Astrocyte (in vitro differentiated cells and primary cell): ENCODE results near the gene TENM4. TPM values are rescaled to one million over a fixed set of nuclear protein-coding genes. Genes with fewer than 3 reads are reported as not detected.

Experiments used
- DNase-seq: peaks from one replicate; pipeline ENCODE4 v3.0.0-alpha.2; 2010; ENCODE audit warnings: low read depth
- FAIRE-seq: peaks from 2 replicates; lab custom pipeline; 2011; peaks lifted over from hg19 to GRCh38; lab: Jason Lieb, UNC
- H2AFZ ChIP-seq: 2 replicates; pipeline ENCODE4 v1.6.0; 2012; ENCODE audit warnings: low read depth, low read length, inconsistent platforms
- H3K27ac ChIP-seq: 2 replicates; pipeline ENCODE4 v1.5.1; 2011; ENCODE audit warnings: low read depth, low read length, inconsistent platforms
- H3K27me3 ChIP-seq: 2 replicates; pipeline ENCODE4 v1.6.0; 2011; ENCODE audit warnings: low read length, inconsistent platforms; ENCODE audit not compliant: insufficient read depth
- H3K36me3 ChIP-seq: 2 replicates; pipeline ENCODE4 v1.5.1; 2011; ENCODE audit warnings: low read length, inconsistent platforms; ENCODE audit not compliant: insufficient read depth
- H3K4me1 ChIP-seq: 2 replicates; pipeline ENCODE4 v1.5.1; 2011; ENCODE audit warnings: low read length, inconsistent platforms; ENCODE audit not compliant: insufficient read depth
- H3K4me2 ChIP-seq: 2 replicates; pipeline ENCODE4 v1.6.0; 2012; ENCODE audit warnings: low read length, inconsistent platforms
- H3K4me3 ChIP-seq: 2 replicates; pipeline ENCODE4 v1.5.1; 2011; ENCODE audit warnings: low read depth, mild to moderate bottlenecking, low read length, inconsistent platforms; ENCODE audit not compliant: insufficient read depth
- H3K79me2 ChIP-seq: 2 replicates; pipeline ENCODE4 v1.6.0; 2012; ENCODE audit warnings: mild to moderate bottlenecking, low read length, inconsistent platforms; ENCODE audit not compliant: insufficient read depth
- H3K9ac ChIP-seq: 2 replicates; pipeline ENCODE4 v1.6.0; 2012; ENCODE audit warnings: mild to moderate bottlenecking, low read length, inconsistent platforms
- H3K9me3 ChIP-seq: 2 replicates; pipeline ENCODE4 v1.5.1; 2012; ENCODE audit warnings: low read depth, mild to moderate bottlenecking, low read length, inconsistent platforms; ENCODE audit not compliant: insufficient read depth
- H4K20me1 ChIP-seq: 2 replicates; pipeline ENCODE4 v1.6.0; 2012; ENCODE audit warnings: low read length, inconsistent platforms; ENCODE audit not compliant: insufficient read depth
- H3K27ac Mint-ChIP-seq: one replicate; pipeline ENCODE4 v1.8.0; 2021; ENCODE audit warnings: mild to moderate bottlenecking, mixed read lengths; ENCODE audit not compliant: unreplicated experiment
- H3K27me3 Mint-ChIP-seq: one replicate; pipeline ENCODE4 v1.8.0; 2021; ENCODE audit warnings: low read depth, mixed read lengths; ENCODE audit not compliant: unreplicated experiment
- H3K36me3 Mint-ChIP-seq: one replicate; pipeline ENCODE4 v1.8.0; 2021; ENCODE audit warnings: low read depth, mixed read lengths; ENCODE audit not compliant: unreplicated experiment
- H3K4me1 Mint-ChIP-seq: one replicate; pipeline ENCODE4 v1.8.0; 2021; ENCODE audit warnings: low read depth, mixed read lengths; ENCODE audit not compliant: unreplicated experiment
- H3K4me3 Mint-ChIP-seq: one replicate; pipeline ENCODE4 v1.8.0; 2021; ENCODE audit warnings: mild to moderate bottlenecking, moderate library complexity, mixed read lengths; ENCODE audit not compliant: unreplicated experiment
- H3K9me3 Mint-ChIP-seq: one replicate; pipeline ENCODE4 v1.8.0; 2021; ENCODE audit warnings: mild to moderate bottlenecking, mixed read lengths; ENCODE audit not compliant: unreplicated experiment
- EZH2 ChIP-seq: IDR thresholded peaks from 2 replicates; pipeline ENCODE4 v1.6.1; 2012; ENCODE audit warnings: mild to moderate bottlenecking, low read length, inconsistent platforms; ENCODE audit not compliant: insufficient read depth
- total RNA-seq: library from RNA; stranded (reverse); gene quantifications from 2 replicates; pipeline ENCODE4 v1.2.1, GENCODE V29; 2021
- TF ChIP-seq, protein P1 (sequence below): IDR thresholded peaks from 2 replicates; pipeline ENCODE4 v1.5.1; 2011; ENCODE audit warnings: low read depth, mild to moderate bottlenecking, inconsistent platforms, low read length, moderate library complexity; ENCODE audit not compliant: insufficient read depth

TENM4 gene
- total RNA-seq, 1 donor from 2014 or later, result 7.5 TPM

DNA sequence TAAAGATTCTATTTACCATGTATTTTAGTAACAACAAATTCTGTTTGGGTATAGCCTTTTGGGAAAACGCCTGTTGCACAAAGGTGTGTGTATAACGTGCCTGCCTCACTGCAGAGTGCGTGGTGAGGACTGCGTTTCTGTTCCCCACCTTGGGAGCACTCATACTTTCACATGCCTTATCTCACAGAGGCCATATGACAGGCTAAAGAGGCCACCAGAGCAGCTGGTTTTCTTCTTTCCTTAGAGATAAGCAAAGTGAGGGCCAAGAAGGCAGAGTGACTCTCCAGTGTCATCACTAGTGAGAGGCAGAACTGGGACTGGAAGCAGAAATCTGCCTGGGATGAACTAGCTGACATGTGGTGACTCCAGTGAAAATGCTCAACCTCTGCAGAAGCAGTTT, 497.0 kb downstream of the TENM4 start:
- DNase-seq (no peak), FAIRE-seq (no peak)
- Histone ChIP-seq H2AFZ (no peak overlapping the region), H3K36me3 (no peaks in the 10 kb centered on the region), H3K4me1 (no peaks in the 10 kb centered on the region), H3K9ac (no peak overlapping the region), H3K4me3 (no peak overlapping the region), H3K27me3 (no peaks in the 10 kb centered on the region), H3K4me2 (no peak overlapping the region), H3K27ac (no peak overlapping the region), H3K9me3 (no peaks in the 10 kb centered on the region), H3K79me2 (no peaks in the 10 kb centered on the region), H4K20me1 (no peaks in the 10 kb centered on the region)
- H3K9me3 Mint-ChIP-seq, result no peaks in the 10 kb centered on the region
- TF ChIP-seq EZH2, result no peak
- TF ChIP-seq, protein P1, sequence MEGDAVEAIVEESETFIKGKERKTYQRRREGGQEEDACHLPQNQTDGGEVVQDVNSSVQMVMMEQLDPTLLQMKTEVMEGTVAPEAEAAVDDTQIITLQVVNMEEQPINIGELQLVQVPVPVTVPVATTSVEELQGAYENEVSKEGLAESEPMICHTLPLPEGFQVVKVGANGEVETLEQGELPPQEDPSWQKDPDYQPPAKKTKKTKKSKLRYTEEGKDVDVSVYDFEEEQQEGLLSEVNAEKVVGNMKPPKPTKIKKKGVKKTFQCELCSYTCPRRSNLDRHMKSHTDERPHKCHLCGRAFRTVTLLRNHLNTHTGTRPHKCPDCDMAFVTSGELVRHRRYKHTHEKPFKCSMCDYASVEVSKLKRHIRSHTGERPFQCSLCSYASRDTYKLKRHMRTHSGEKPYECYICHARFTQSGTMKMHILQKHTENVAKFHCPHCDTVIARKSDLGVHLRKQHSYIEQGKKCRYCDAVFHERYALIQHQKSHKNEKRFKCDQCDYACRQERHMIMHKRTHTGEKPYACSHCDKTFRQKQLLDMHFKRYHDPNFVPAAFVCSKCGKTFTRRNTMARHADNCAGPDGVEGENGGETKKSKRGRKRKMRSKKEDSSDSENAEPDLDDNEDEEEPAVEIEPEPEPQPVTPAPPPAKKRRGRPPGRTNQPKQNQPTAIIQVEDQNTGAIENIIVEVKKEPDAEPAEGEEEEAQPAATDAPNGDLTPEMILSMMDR, result no peak
- peaks cover 7% of the 10 kb centered on the region for H3K27me3 Mint-ChIP-seq
- peaks cover 9% of the 10 kb centered on the region for H3K4me1 Mint-ChIP-seq
- H3K36me3 Mint-ChIP-seq, result no peaks in the 10 kb centered on the region
- no peak overlapping the region for H3K27ac Mint-ChIP-seq
- H3K4me3 Mint-ChIP-seq, result no peak overlapping the region

DNA sequence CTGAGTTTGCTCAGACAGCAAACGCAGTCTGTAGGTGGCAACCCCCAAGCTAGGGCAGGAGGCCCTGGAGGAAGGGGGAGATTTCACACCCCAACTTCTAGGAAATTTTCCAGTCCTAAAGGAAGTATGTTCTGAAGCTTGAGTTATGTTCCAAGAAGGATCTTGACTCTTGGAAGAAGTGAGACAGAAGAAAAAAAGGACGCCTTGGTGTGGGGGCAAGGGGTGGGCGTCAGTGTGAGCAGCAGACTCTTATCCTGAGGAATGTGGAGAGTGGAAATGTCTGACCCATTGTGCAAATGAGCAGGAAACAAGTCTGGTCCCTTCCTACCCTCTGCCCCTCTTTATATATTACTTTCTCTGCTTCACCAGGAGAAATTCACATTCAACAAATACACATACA, 497.7 kb downstream of the TENM4 start:
- Mint-ChIP-seq H3K27ac (no peak overlapping the region), H3K4me3 (no peak overlapping the region), H3K4me1 (peaks cover 9% of the 10 kb centered on the region), H3K9me3 (no peaks in the 10 kb centered on the region), H3K36me3 (no peaks in the 10 kb centered on the region), H3K27me3 (peaks cover 7% of the 10 kb centered on the region)
- Histone ChIP-seq H3K27me3 (no peaks in the 10 kb centered on the region), H3K9ac (no peak overlapping the region), H3K9me3 (no peaks in the 10 kb centered on the region), H3K4me3 (no peak overlapping the region), H2AFZ (no peak overlapping the region), H3K36me3 (no peaks in the 10 kb centered on the region), H3K4me1 (no peaks in the 10 kb centered on the region), H3K79me2 (no peaks in the 10 kb centered on the region), H4K20me1 (no peaks in the 10 kb centered on the region), H3K4me2 (no peak overlapping the region), H3K27ac (no peak overlapping the region)
- DNase-seq (no peak), FAIRE-seq (no peak)
- no peak for TF ChIP-seq EZH2
- TF ChIP-seq, protein P1, result no peak

DNA sequence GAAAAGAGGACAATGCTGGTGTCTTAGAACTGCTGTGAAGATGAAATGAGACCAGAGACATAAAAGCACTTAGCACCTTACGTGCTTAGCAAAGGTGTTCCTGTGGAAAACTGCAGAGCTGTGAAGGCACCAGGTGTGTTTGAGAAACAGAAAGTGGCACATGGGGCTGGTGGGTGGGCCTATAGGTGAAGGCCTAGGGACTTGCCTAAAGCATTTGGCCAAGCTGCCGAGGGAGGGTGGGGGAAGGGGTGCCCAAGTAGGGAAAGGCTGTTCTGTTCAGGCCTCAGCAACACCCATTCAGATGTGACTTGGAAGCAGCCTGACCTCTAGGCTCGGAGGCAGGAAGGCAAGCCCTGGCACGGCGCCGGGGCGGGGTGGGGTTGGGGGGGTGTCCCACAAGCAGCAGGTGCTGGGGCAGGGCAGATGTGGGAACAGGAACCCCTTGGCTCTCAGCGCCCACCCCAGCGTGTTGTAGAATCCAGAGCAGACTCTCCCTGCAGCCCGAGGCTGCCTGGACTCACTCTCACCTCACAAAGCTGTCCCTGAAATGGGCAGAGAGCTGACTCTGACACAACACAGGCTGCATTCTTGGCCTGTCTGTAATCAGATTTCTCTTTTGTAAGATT, 499.5 kb downstream of the TENM4 start:
- H3K4me1 Mint-ChIP-seq, result peaks cover 9% of the 10 kb centered on the region
- no peak for FAIRE-seq

More for the DNA sequence above, 499.5 kb downstream of the TENM4 start:
- Mint-ChIP-seq H3K36me3 (no peaks in the 10 kb centered on the region), H3K27ac (no peak overlapping the region), H3K9me3 (no peaks in the 10 kb centered on the region), H3K27me3 (peaks cover 7% of the 10 kb centered on the region), H3K4me3 (no peak overlapping the region)
- no peak overlapping the region for H2AFZ ChIP-seq
- H3K36me3 ChIP-seq, result no peaks in the 10 kb centered on the region
- TF ChIP-seq, protein P1, result no peak
- no peak for TF ChIP-seq EZH2
- H3K79me2 ChIP-seq, result no peaks in the 10 kb centered on the region
- H3K9me3 ChIP-seq, result no peaks in the 10 kb centered on the region
- no peak for DNase-seq
- no peaks in the 10 kb centered on the region for H3K4me1 ChIP-seq
- no peaks in the 10 kb centered on the region for H4K20me1 ChIP-seq
- no peak overlapping the region for H3K27ac ChIP-seq
- no peaks in the 10 kb centered on the region for H3K27me3 ChIP-seq
- no peak overlapping the region for H3K4me2 ChIP-seq
- H3K9ac ChIP-seq, result no peak overlapping the region
- H3K4me3 ChIP-seq, result no peak overlapping the region
